GM21529 (cell line): ENCODE data around the gene FSHR.

Experiments used
- ATAC-seq: cut with Tn5 transposase; IDR thresholded peaks from one replicate; pipeline ENCODE4 v1.9.1; 2021; ENCODE audit not compliant: unreplicated experiment

Gene FSHR

GRCh38 chr2:48968011-48968410 lies 186.3 kb downstream of the FSHR start:
- ATAC-seq, result no peak

- ATAC-seq, result no peak
These were observed 189.1 kb downstream of the FSHR start for GRCh38 chr2:48965204-48965603.

- ATAC-seq, result no peak
These were observed 193.3 kb downstream of the FSHR start for GRCh38 chr2:48961009-48961408.

DNA sequence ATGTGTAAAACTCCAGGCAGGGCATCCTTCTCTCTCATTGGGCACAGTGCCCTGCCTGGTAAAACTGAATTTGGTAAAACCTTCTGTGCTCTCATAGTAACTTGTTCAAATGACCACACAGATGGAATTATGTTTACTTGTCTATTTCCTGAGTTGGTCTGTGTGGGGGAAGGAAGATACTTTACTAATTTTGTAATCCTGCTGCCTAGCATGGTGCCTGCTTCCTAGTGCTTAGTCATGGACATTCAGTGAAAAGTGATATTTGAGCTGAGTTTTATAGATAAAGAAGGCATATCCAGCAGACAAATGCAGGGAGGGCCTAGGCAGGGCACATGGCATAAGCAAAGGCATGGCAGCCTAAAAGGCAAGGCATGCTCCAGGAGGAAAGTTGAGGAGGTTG lies 199.4 kb downstream of the FSHR start:
- no peak for ATAC-seq

GRCh38 chr2:48954311-48954710 lies 200.0 kb downstream of the FSHR start:
- ATAC-seq, result no peak

DNA sequence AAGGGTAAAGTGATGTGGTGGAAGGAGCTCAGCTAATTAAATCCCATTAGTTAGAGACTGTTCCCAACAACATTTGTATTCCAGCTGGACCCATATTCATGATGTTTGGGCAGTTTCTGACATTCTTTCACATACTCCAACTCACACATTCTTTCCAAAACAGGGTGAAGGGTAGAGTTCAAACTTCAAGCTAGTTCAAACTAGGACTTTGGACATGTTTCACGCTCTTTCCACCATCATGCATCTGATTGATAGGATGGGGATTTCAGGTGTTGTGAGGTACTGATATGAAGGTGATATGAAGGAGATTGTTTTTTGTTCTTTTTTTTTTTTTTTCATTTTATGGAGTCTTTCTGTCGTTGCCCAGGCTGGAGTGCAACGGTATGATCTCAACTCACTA lies 201.7 kb downstream of the FSHR start:
- no peak for ATAC-seq

DNA sequence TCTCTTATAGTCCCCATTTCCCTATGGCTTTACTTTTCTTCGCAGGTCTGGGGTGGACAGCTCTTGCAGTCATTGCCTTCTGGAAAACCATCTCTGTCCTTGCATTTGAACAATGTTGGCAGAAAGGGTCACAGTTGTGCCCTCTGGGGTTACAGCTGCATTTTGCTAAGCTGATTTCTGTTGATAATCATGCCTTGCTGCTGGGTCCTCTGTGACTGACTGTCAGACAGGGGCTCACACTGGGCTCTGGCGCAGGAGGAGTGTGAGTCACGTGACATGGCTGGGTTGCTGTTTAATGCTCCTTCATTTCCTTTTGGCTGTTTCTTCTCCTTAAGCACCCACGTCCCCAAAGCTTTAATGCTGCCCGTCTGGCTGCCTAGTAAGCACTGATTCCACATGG lies 202.2 kb downstream of the FSHR start:
- ATAC-seq, result no peak

DNA sequence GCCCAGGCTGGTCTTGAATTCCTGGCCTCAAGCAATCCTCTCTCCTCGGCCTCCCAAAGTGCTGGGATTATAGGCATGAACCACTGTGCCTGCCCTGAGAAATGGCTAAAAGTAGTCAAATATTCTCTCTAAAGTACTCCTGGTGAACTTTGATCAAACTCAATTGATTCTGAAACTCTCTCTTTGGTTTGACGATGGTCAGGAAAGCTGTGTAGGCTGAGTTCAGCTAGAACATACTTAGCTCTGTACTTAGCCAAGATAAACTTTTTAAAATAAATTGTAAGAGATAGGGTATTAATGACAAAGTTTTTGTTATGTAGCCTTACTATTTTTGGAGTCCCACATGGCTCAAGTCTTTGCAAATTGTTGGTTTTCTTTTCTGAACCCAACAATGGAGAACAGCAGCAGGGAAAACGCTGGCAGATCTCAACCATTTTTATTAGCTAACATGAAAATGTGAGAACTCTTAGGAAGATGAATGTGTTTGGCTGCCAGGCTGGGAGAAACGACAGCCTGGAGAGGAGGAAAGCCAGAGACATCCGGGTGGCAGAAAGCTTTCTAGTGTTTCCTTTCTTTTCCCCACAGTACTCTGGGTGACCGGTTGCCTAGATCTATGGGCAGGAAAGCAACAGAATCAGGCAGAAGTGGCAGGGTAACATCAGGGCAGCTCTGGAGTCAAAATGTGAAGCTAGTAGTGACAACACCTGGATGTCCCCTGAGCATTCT lies 205.8 kb downstream of the FSHR start:
- no peak for ATAC-seq

GRCh38 chr2:48946449-48947048 lies 207.8 kb downstream of the FSHR start:
- peak; percentile 93 for ATAC-seq

DNA sequence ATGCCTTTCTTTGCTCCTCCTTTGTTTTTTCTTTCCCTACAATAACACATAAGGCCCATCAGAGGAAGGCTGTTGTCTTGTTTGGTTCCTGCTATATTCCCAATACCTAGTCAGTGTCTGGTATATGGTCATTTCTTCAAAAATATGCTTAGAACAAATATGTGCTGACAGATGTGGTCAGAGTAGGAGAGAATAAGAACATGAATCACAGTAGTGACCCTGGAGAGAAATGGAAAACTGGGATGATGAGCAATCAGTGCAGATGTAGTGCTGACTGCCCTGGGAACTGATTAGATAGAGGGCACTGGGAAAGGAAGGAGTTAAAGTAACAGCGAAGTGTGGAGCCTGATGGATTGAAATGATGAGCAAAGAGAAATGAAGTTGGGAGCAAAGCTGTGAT lies 209.4 kb downstream of the FSHR start:
- no peak for ATAC-seq

- ATAC-seq, result no peak
These were observed 210.9 kb downstream of the FSHR start for GRCh38 chr2:48943436-48943835.

GRCh38 chr2:48941908-48942307 lies 212.4 kb downstream of the FSHR start:
- no peak for ATAC-seq

- ATAC-seq, result no peak
These were observed 212.9 kb downstream of the FSHR start for GRCh38 chr2:48941456-48941855.

GRCh38 chr2:48940606-48941005 lies 213.7 kb downstream of the FSHR start:
- no peak for ATAC-seq

DNA sequence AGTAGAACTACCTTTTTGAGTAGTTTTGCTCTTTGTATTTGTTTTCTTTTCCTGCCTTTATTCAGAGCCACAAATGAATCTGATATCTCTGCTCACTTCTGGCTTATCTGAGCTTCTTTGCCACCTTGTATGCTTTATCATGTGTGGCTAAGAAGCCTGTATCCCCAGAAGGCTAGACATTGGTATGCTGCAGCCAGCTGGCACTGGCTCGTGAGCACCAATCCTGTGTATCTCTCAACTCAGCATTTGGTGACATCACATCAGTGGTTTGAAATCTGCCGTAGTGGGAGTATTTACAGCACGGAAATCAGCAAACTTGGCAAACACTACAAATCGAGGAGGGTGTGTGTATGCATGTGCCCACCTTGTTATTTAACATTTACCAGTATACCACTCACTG lies 215.1 kb downstream of the FSHR start:
- ATAC-seq, result no peak

- no peak for ATAC-seq
These were observed 216.1 kb downstream of the FSHR start for GRCh38 chr2:48938231-48938630.

- ATAC-seq, result no peak
These were observed 219.5 kb downstream of the FSHR start for GRCh38 chr2:48934807-48935206.

- no peak for ATAC-seq
These were observed 220.4 kb downstream of the FSHR start for GRCh38 chr2:48933828-48934497.

DNA sequence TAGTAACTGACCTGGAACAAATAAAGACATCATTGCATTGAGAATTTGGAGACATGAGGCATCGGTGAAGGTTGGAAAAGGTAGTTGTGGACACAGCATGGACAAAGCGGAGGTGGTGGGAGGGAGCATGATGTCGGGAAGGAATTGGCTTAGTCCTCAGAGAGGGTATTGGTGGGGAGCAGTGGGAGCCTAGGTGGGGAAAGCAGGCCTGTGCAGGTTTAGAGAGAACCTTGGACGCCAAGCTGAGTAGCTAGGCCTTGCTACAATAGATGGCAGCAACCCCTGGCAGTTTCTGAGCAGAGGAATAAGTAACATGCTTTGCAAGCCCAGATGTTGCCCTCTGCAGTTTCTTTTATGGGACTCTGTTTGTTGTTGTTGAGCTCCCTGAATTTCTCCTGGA lies 221.6 kb downstream of the FSHR start:
- no peak for ATAC-seq

- no peak for ATAC-seq
These were observed 224.6 kb downstream of the FSHR start for GRCh38 chr2:48929571-48930301.

- ATAC-seq, result no peak
These were observed 227.0 kb downstream of the FSHR start for GRCh38 chr2:48927355-48927754.

- ATAC-seq, result no peak
These were observed 238.4 kb downstream of the FSHR start for GRCh38 chr2:48915884-48916283.
